Retinal pigment epithelial cell (primary cell): ENCODE measurements around the gene GSK3A.

Experiments used
- DNase-seq: peaks from one replicate; pipeline ENCODE4 v3.0.0-alpha.2; 2010; ENCODE audit warnings: low read depth
- H3K4me3 ChIP-seq: 2 replicates; pipeline ENCODE4 v1.5.1; 2011; ENCODE audit warnings: mild to moderate bottlenecking, low read length, control low read depth, moderate library complexity
- TF ChIP-seq, protein P1 (sequence below): conservative IDR thresholded peaks from 2 replicates; pipeline ENCODE4 v1.5.1; 2011; ENCODE audit warnings: low read depth, low read length, control low read depth, inconsistent platforms

GSK3A gene

DNA sequence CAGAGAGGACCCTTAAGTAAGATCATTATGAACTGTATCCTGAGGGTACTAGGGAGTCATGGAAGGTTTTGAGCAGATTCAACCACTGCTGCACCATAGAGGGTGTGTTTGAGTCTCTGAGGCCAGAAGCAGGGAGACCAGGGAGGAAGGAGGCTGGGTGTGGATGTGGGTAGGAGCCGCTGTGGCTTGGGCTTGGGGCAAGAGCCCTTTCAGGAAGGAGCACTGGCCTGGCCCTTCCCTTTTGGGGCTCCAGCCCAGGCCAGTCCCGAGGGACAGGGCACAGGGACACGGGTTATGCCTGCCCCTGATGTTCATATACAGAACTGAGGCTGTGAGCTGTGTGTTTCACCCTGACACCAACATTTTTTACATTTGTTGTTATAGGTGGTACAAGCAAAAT is 33.9 kb upstream of the GSK3A start:
- H3K4me3 ChIP-seq, result no peak overlapping the region
- no peak for DNase-seq
- TF ChIP-seq, protein P1, sequence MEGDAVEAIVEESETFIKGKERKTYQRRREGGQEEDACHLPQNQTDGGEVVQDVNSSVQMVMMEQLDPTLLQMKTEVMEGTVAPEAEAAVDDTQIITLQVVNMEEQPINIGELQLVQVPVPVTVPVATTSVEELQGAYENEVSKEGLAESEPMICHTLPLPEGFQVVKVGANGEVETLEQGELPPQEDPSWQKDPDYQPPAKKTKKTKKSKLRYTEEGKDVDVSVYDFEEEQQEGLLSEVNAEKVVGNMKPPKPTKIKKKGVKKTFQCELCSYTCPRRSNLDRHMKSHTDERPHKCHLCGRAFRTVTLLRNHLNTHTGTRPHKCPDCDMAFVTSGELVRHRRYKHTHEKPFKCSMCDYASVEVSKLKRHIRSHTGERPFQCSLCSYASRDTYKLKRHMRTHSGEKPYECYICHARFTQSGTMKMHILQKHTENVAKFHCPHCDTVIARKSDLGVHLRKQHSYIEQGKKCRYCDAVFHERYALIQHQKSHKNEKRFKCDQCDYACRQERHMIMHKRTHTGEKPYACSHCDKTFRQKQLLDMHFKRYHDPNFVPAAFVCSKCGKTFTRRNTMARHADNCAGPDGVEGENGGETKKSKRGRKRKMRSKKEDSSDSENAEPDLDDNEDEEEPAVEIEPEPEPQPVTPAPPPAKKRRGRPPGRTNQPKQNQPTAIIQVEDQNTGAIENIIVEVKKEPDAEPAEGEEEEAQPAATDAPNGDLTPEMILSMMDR, result no peak

DNA sequence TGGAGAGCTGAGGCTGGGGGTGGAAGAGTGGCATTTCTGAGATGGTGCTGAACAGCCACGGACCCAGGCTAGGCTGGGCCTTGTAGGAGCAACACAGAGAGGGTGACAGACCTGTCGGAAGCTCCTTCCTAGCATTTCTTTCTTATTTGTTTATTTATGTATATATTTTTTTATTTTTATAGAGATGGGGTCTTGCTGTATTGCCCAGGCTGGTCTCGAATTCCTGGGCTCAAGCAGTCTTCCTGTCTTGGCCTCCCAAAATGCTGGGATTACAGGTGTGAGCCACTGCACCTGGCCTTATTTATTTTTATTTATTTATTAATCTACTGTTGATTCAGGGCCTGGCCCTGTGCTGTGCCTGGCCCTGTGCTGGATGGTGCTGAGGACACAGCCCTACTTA is 33.1 kb upstream of the GSK3A start:
- TF ChIP-seq, protein P1, result no peak
- DNase-seq, result no peak

DNA sequence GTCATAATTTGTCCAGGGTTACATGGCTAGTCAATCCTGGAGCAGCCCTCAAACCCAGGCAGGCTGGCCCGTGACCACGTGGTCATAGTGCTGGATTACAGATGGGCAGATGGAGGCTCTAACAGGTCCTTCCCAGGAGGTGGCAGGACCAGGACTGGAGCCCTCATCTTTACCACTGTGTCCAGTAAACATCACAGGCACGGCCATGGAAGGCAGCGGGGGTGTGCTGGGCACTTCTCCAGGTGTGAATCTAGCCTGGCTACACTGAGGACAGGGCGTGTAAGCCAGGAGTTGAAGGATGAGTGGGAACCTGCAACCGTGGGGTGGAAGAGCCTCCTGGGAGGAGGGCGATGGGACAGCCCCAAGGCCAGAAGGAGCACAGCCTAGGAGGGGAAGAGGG is 32.7 kb upstream of the GSK3A start:
- H3K4me3 ChIP-seq, result no peak overlapping the region
- TF ChIP-seq, protein P1, result no peak
- no peak for DNase-seq

More for the DNA sequence above, 33.1 kb upstream of the GSK3A start:
- H3K4me3 ChIP-seq, result no peak overlapping the region

DNA sequence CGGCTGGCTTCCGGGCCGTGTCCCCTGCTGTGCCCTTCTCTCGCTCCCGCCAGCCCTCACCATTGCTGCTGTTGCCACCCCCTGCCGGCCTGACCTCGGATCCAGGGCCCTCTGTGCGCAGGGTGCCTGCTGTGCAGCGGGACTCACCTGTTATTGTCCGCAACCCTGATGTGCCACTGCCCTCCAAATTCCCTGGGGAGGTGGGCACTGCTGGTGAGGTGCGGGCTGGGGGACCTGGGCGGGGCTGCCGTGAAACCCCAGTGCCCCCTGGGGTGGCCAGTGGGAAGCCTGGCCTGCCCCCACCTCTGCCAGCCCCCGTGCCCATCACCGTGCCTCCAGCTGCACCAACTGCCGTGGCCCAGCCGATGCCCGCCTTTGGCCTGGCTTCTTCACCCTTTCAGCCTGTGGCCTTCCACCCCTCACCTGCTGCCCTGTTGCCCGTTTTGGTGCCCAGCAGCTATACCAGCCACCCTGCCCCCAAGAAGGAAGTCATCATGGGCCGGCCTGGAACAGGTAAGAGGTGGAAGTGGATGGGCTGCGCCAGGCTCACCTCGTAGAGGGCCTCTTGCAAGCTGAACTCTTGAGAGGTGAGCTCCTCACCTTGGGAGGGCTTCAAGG is 31.8 kb upstream of the GSK3A start:
- TF ChIP-seq, protein P1, result no peak
- H3K4me3 ChIP-seq, result no peak overlapping the region
- DNase-seq, result no peak

DNA sequence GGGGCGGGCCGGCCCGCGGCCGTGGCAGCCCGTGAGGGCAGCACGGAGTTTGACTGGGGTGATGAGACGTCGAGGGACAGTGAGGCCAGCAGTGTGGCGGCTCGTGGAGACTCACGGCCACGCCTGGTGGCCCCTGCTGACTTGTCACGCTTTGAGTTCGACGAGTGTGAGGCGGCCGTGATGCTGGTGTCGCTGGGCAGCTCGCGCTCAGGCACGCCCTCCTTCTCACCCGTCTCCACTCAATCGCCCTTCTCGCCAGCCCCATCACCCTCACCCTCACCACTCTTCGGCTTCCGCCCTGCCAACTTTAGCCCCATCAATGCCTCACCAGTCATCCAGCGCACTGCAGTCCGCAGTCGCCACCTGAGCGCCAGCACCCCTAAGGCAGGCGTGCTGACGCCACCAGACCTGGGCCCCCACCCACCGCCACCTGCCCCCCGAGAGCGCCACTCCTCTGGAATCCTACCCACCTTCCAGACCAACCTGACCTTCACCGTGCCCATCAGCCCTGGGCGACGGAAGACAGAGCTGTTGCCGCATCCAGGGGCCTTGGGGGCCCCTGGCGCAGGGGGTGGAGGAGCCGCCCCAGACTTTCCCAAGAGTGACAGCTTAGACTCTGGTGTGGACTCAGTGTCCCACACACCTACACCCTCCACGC is 31.1 kb upstream of the GSK3A start:
- DNase-seq, result no peak
- TF ChIP-seq, protein P1, result no peak
- no peak overlapping the region for H3K4me3 ChIP-seq

DNA sequence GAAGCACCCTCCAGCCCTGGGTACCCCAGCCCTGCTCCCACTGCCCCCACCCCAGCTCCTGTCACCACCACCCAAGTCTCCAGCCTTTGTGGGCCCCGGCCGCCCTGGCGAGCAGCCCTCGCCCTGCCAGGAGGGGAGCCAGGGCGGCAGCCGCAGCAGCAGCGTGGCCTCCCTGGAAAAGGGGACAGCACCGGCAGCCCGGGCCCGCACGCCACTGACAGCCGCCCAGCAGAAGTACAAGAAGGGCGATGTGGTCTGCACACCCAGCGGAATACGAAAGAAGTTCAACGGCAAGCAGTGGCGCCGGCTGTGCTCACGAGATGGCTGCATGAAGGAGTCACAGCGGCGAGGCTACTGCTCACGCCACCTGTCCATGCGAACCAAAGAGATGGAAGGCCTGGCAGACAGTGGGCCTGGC is 30.6 kb upstream of the GSK3A start:
- TF ChIP-seq, protein P1, result no peak
- no peak for DNase-seq
- no peak overlapping the region for H3K4me3 ChIP-seq

DNA sequence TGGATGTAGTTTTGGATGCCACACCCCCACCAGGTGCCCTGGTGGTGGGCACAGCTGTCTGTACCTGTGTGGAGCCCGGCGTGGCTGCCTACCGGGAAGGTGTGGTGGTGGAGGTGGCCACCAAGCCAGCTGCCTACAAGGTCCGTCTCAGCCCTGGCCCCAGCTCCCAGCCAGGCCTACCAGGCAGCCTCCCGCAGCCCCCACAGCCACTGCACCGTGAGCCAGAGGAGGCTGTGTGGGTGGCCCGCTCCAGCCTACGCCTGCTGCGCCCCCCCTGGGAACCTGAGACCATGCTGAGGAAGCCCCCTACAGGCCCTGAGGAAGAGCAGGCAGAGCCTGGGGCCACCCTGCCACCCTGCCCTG is 30.1 kb upstream of the GSK3A start:
- no peak overlapping the region for H3K4me3 ChIP-seq
- DNase-seq, result no peak
- TF ChIP-seq, protein P1, result no peak
